ENCODE data around the gene DGKA. TPM values are rescaled to one million over a fixed set of nuclear protein-coding genes. Genes with fewer than 3 reads are reported as not detected.
A peak's percentile ranks its signal among the peaks of the same experiment; 100 is the strongest.

The DGKA gene
- total RNA-seq, 4 donors from 2014 or later, result 101 to 268 (median 138) TPM

- intact Hi-C loops (cut with DNase I; ENCODE audit: low total_unique reads), result no loop called here
- DNase-seq, result no peak
- H3K4me3 ChIP-seq, result no peak overlapping the region
- peaks cover 0 to 10% (median 7%) of the 10 kb centered on the region in 4 donors for H3K4me1 ChIP-seq
- 95 to 100% methylated on average over 1 of the region's 1 CpG for WGBS, 2 donors (ENCODE audit: low coverage in 1 of 2)
- in situ Hi-C loops (cut with MboI; ENCODE audit: low pct_ligation_motif_present in 1 of 4, low pct_unique_long_range_greater_than_20kb in 1 of 4, low sequenced_read_pairs in 3 of 4), result loop anchor here in 3 of 4 donors (10.0 to 25.0 kb wide), 2 partner anchors 128 to 130 kb away; partner anchors contain the start of genes ORMDL2 (in 3 of the 3) and SARNP (in 3 of the 3)
- peaks cover 0 to 23% (median 4%) of the 10 kb centered on the region in 4 donors for H3K36me3 ChIP-seq
- H3K27me3 ChIP-seq, result no peaks in the 10 kb centered on the region
- H3K9me3 ChIP-seq, result no peaks in the 10 kb centered on the region
- TF ChIP-seq, protein P1, sequence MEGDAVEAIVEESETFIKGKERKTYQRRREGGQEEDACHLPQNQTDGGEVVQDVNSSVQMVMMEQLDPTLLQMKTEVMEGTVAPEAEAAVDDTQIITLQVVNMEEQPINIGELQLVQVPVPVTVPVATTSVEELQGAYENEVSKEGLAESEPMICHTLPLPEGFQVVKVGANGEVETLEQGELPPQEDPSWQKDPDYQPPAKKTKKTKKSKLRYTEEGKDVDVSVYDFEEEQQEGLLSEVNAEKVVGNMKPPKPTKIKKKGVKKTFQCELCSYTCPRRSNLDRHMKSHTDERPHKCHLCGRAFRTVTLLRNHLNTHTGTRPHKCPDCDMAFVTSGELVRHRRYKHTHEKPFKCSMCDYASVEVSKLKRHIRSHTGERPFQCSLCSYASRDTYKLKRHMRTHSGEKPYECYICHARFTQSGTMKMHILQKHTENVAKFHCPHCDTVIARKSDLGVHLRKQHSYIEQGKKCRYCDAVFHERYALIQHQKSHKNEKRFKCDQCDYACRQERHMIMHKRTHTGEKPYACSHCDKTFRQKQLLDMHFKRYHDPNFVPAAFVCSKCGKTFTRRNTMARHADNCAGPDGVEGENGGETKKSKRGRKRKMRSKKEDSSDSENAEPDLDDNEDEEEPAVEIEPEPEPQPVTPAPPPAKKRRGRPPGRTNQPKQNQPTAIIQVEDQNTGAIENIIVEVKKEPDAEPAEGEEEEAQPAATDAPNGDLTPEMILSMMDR (IDR thresholded peaks at IDR 0.05), result no peak
- TF ChIP-seq POLR2A (IDR thresholded peaks at IDR 0.05), result no peak
- TF ChIP-seq POLR2AphosphoS5 (IDR thresholded peaks at IDR 0.05), result no peak
- TF ChIP-seq EP300 (IDR thresholded peaks at IDR 0.05; ENCODE audit: low read depth), result no peak
- no peak overlapping the region for H3K27ac ChIP-seq
Measured at GRCh38 chr12:55942577-55943136, 11.7 kb downstream of the DGKA start.

- in situ Hi-C loops (cut with MboI; ENCODE audit: low pct_ligation_motif_present in 1 of 4, low pct_unique_long_range_greater_than_20kb in 1 of 4, low sequenced_read_pairs in 3 of 4), result loop anchor here in 3 of 4 donors (10.0 to 25.0 kb wide), 2 partner anchors 132 to 134 kb away; partner anchors contain the start of genes ORMDL2 (in 3 of the 3) and SARNP (in 3 of the 3)
- no peaks in the 10 kb centered on the region for H3K4me1 ChIP-seq
- peaks cover 0 to 28% (median 8%) of the 10 kb centered on the region in 4 donors for H3K36me3 ChIP-seq
- H3K4me3 ChIP-seq, result no peak overlapping the region
- WGBS, 2 donors (ENCODE audit: low coverage in 1 of 2), result 73 to 92% methylated on average over 6 of the region's 6 CpGs
- H3K27me3 ChIP-seq, result no peaks in the 10 kb centered on the region
- intact Hi-C loops (cut with DNase I; ENCODE audit: low total_unique reads), result no loop called here
- no peak for DNase-seq
- TF ChIP-seq, protein P1 (IDR thresholded peaks at IDR 0.05), result no peak
- TF ChIP-seq EP300 (IDR thresholded peaks at IDR 0.05; ENCODE audit: low read depth) (no peak), POLR2AphosphoS5 (IDR thresholded peaks at IDR 0.05) (no peak), POLR2A (IDR thresholded peaks at IDR 0.05) (no peak)
- no peaks in the 10 kb centered on the region for H3K9me3 ChIP-seq
- H3K27ac ChIP-seq, result no peak overlapping the region
Measured at GRCh38 chr12:55946553-55946952, 15.6 kb downstream of the DGKA start.

GRCh38 chr12:55955344-55955743 lies 24.4 kb downstream of the DGKA start:
- Histone ChIP-seq H3K36me3 (peaks cover 0 to 24% (median 3%) of the 10 kb centered on the region in 4 donors), H3K27ac (no peak overlapping the region), H3K27me3 (no peaks in the 10 kb centered on the region), H3K9me3 (no peaks in the 10 kb centered on the region), H3K4me3 (no peak overlapping the region), H3K4me1 (no peaks in the 10 kb centered on the region)
- intact Hi-C loops (cut with DNase I; ENCODE audit: low total_unique reads), result no loop called here
- no peak for DNase-seq
- WGBS, 2 donors (ENCODE audit: low coverage in 1 of 2), result 95% methylated on average over 4 of the region's 4 CpGs; no CpG with 5 or more reads in 1 of the 2 donors
- in situ Hi-C loops (cut with MboI; ENCODE audit: low pct_ligation_motif_present in 1 of 4, low pct_unique_long_range_greater_than_20kb in 1 of 4, low sequenced_read_pairs in 3 of 4), result no loop called here
- TF ChIP-seq POLR2A (IDR thresholded peaks at IDR 0.05) (no peak), POLR2AphosphoS5 (IDR thresholded peaks at IDR 0.05) (no peak), EP300 (IDR thresholded peaks at IDR 0.05; ENCODE audit: low read depth) (no peak)
- TF ChIP-seq, protein P1 (IDR thresholded peaks at IDR 0.05), result no peak

DNA sequence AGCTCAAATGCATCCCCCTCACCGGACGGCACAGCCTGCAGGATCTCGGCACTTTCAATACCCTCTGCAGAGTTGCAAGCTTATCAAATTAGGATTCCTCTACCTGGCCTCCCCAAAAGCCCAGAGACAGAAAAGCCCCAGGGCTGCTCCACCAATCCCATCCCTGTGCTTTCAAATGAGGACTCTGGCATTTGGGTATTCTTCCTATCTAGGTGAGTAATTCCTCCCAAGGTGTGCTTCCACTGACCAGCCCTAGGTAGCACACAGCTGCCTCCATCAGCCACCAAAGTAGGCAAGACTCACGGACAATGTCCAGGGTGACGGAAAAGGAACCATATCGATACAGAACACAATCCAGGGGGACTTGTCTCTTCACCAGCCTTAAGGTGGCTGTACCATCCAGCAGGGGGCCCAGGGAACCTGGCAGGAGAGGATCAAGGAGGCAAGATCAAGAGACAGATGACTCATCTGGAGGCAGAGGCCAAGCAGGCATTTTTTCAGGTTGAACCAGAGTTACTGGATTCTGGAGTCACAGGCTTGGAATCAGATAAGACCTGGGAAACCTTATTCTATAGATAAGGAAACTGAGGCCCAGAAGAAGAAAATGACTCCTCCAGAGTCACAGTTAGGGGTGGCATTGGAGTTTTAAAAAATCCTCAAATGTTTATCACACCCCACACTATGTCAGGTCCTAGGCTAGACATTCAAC lies 25.0 kb downstream of the DGKA start:
- intact Hi-C loops (cut with DNase I; ENCODE audit: low total_unique reads), result no loop called here
- in situ Hi-C loops (cut with MboI; ENCODE audit: low pct_ligation_motif_present in 1 of 4, low pct_unique_long_range_greater_than_20kb in 1 of 4, low sequenced_read_pairs in 3 of 4), result no loop called here
- H3K27me3 ChIP-seq, result no peaks in the 10 kb centered on the region
- no peak overlapping the region for H3K27ac ChIP-seq
- peak; percentile 27 for DNase-seq
- H3K9me3 ChIP-seq, result no peaks in the 10 kb centered on the region
- TF ChIP-seq EP300 (IDR thresholded peaks at IDR 0.05; ENCODE audit: low read depth), result no peak
- TF ChIP-seq, protein P1 (IDR thresholded peaks at IDR 0.05), result peak in 3 of 5 experiments; percentile 7 to 24 (median 23)
- no peaks in the 10 kb centered on the region for H3K4me1 ChIP-seq
- peaks cover 0 to 19% (median 3%) of the 10 kb centered on the region in 4 donors for H3K36me3 ChIP-seq
- H3K4me3 ChIP-seq, result no peak overlapping the region
- WGBS, 2 donors (ENCODE audit: low coverage in 1 of 2), result 91% methylated on average over 6 of the region's 6 CpGs; no CpG with 5 or more reads in 1 of the 2 donors

Data from transverse colon (tissue), 4 donors.